Uterus (tissue), 4 donors: ENCODE measurements around the gene RPS28. TPM values are rescaled to one million over a fixed set of nuclear protein-coding genes. Genes with fewer than 3 reads are reported as not detected.

Experiments used
- DNase-seq, 2 donors: peaks; one replicate each; pipeline ENCODE4 v3.0.0-alpha.2; 2019 to 2020
- H3K27ac ChIP-seq, 2 donors: fragments of 200-600 bp; sonication (generic); 1 replicate in 1 of 2; 2 replicates in 1 of 2; pipeline ENCODE4 v1.5.1; 2016 to 2018
- H3K27me3 ChIP-seq, 2 donors: fragments of 200-600 bp; sonication (generic); one replicate each; pipeline ENCODE4 v1.5.1; 2018 to 2019; ENCODE audit warnings: control low read depth in 1 of 2
- H3K36me3 ChIP-seq, 2 donors: fragments of 200-600 bp; sonication (generic); one replicate each; pipeline ENCODE4 v1.5.1; 2019; ENCODE audit warnings: control low read depth in 1 of 2
- H3K4me1 ChIP-seq, 2 donors: fragments of 200-600 bp; sonication (generic); one replicate each; pipeline ENCODE4 v1.5.1; 2018 to 2019; ENCODE audit warnings: control low read depth in 1 of 2
- H3K4me3 ChIP-seq, 2 donors: fragments of 200-600 bp; sonication (generic); 1 replicate in 1 of 2; 2 replicates in 1 of 2; pipeline ENCODE4 v1.5.1; 2018 to 2019; ENCODE audit warnings: mild to moderate bottlenecking in 1 of 2
- H3K9me3 ChIP-seq, 2 donors: fragments of 200-600 bp; sonication (generic); one replicate each; pipeline ENCODE4 v1.5.1; 2019; ENCODE audit warnings: control low read depth in 1 of 2
- POLR2A ChIP-seq, 2 donors: fragments of 450-650 bp; IDR thresholded peaks; one replicate each; pipeline ENCODE4 v1.6.1; 2016; ENCODE audit warnings: antibody characterized with exemption in 2 of 2, mild to moderate bottlenecking in 1 of 2, moderate library complexity in 1 of 2
- intact Hi-C: fragments of 100-400 bp; cut with DNase I; formaldehyde crosslinking; loops from one replicate; pipeline ENCODE4 v1.15.1; 2023; ENCODE audit warnings: low total_unique reads
- total RNA-seq, 4 donors: library from RNA; depleted of rRNA in 3 of 4; stranded (reverse); fragments of >200 nt in 3 of 4; gene quantifications; one replicate each; pipeline versions ENCODE4 v1.1.0 to v1.2.4, GENCODE V29; 2014 to 2023
- TF ChIP-seq, protein P1 (sequence below), 4 experiments: fragments of 200-600 bp in 2 of 4; fragments of 450-650 bp in 2 of 4; sonication (generic) in 2 of 4; IDR thresholded peaks; one replicate each; pipeline ENCODE4 v1.5.1; 2016 to 2019; ENCODE audit warnings: antibody characterized with exemption in 4 of 4, mild to moderate bottlenecking in 2 of 4, moderate library complexity in 1 of 4
- donor health status: DM: yes; HTN: yes; CAD: no.

Gene RPS28
- total RNA-seq, 4 donors from 2014 or later, result 44.1 to 1,410 (median 360) TPM

DNA sequence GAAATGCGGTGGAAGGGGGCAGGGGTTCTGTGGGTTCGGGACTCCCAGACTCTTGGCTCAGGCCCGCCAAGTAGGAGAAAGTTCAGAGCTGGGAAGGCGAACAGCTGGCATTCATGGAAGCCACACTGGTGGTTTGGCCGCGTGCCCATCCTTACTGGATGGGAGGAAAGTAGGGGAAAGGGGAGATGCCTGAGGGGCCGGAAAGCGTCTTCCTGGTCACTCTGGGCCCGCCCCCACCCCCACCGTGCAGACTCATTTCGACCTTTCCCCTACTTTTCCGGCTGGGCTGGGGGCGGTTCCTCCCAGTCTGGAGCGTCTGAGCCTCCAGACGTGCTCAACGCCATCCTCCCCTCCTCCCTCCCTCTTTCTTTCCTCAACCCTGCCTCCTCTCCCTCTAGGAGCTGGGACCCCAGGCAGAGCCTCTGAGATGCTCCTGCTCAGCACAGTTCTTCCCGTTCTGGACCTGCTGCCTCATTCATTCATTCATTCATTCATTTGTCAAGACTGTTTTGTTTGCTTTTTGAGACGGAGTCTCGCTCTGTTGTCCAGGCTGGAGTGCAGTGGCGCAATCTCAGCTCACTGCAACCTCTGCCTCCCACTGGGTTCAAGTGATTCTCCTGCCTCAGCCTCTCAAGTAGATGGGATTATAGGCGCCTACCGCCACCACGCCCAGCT lies 46.2 kb downstream of the RPS28 start:
- H3K36me3 ChIP-seq, result no peaks in the 10 kb centered on the region
- H3K27ac ChIP-seq, result peak overlapping the region; percentile 10 to 72
- TF ChIP-seq, protein P1, sequence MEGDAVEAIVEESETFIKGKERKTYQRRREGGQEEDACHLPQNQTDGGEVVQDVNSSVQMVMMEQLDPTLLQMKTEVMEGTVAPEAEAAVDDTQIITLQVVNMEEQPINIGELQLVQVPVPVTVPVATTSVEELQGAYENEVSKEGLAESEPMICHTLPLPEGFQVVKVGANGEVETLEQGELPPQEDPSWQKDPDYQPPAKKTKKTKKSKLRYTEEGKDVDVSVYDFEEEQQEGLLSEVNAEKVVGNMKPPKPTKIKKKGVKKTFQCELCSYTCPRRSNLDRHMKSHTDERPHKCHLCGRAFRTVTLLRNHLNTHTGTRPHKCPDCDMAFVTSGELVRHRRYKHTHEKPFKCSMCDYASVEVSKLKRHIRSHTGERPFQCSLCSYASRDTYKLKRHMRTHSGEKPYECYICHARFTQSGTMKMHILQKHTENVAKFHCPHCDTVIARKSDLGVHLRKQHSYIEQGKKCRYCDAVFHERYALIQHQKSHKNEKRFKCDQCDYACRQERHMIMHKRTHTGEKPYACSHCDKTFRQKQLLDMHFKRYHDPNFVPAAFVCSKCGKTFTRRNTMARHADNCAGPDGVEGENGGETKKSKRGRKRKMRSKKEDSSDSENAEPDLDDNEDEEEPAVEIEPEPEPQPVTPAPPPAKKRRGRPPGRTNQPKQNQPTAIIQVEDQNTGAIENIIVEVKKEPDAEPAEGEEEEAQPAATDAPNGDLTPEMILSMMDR (IDR thresholded peaks at IDR 0.05), result no peak
- TF ChIP-seq POLR2A (IDR thresholded peaks at IDR 0.05), result peak in 1 of 2 donors; percentile 23
- peaks cover 0 to 6% of the 10 kb centered on the region in 2 donors for H3K4me1 ChIP-seq
- no peaks in the 10 kb centered on the region for H3K9me3 ChIP-seq
- peak overlapping the region; percentile 0 to 8 for H3K4me3 ChIP-seq
- DNase-seq, result peak; percentile 85 to 91
- intact Hi-C loops, result no loop called here
- no peaks in the 10 kb centered on the region for H3K27me3 ChIP-seq

DNA sequence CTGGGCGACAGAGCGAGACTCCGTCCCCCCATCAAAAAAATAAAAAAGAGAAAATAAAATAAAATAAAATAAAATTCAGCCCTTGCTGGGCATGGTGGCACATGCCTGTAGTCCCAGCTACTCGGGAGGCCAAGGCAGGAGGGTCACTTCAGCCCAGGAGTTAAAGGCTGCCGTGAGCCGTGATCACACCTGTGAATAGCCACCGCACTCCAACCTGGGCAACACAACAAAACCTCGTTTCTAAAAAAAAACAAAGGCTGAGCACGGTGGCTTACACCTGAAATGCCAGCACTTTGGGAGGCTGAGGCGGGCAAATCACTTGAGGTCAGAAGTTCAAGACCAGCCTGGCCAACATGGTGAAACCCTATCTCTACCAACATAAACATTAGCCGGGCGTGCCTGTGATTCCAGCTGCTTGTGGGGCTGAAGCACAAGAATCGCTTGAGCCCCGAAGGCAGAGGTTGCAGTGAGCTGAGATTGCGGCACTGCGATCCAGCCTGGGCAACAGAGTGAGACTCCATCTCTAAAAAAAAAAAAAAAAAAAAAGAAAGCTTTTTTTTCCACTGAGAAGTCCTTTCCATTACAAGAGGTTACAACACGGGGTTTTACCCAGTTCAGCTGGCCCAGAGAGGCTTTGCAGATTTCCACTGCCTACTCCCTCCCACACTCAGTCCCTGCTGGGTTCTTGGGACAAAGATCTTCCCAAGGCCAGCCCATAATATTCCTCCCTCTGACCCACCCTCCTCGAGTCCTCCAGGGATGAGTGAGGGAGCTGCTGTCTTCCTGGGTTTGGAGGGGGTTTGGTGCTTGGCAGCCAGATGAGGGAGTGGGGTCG lies 49.1 kb downstream of the RPS28 start:
- Histone ChIP-seq H3K27me3 (no peaks in the 10 kb centered on the region), H3K4me3 (no peak overlapping the region), H3K4me1 (no peaks in the 10 kb centered on the region), H3K9me3 (no peaks in the 10 kb centered on the region), H3K27ac (no peak overlapping the region), H3K36me3 (no peaks in the 10 kb centered on the region)
- no peak for DNase-seq
- TF ChIP-seq, protein P1 (IDR thresholded peaks at IDR 0.05), result no peak
- TF ChIP-seq POLR2A (IDR thresholded peaks at IDR 0.05), result no peak
- intact Hi-C loops, result no loop called here

DNA sequence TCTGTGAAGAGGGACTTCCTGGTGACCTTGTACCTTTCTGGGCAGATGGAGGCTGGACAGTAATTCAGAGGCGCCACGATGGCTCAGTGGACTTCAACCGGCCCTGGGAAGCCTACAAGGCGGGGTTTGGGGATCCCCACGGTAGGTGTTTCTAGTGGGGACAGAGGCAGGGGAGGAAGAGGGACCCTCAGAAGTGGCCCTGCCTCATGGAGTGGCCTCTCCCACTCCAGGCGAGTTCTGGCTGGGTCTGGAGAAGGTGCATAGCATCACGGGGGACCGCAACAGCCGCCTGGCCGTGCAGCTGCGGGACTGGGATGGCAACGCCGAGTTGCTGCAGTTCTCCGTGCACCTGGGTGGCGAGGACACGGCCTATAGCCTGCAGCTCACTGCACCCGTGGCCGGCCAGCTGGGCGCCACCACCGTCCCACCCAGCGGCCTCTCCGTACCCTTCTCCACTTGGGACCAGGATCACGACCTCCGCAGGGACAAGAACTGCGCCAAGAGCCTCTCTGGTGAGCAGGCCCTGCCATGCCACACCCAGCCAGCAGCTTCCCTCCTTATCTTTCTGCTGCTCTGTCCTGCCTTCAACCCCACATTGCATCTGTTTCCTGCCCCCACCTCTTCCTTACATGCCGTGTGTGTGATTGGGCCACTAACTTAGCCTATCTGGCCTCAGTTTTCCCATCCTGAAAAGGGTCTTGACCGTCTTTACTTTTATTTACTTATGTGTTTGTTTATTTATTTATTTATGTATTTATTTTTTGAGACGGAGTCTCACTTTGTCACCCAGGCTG lies 49.9 kb downstream of the RPS28 start:
- Histone ChIP-seq H3K27me3 (no peaks in the 10 kb centered on the region), H3K9me3 (no peaks in the 10 kb centered on the region), H3K4me3 (no peak overlapping the region), H3K4me1 (no peaks in the 10 kb centered on the region), H3K36me3 (no peaks in the 10 kb centered on the region), H3K27ac (no peak overlapping the region)
- no peak for DNase-seq
- intact Hi-C loops, result no loop called here
- TF ChIP-seq, protein P1 (IDR thresholded peaks at IDR 0.05), result no peak
- no peak for TF ChIP-seq POLR2A (IDR thresholded peaks at IDR 0.05)

Other genes starting within 250 kb of the RPS28 start
- 10 to 100 TPM in 1 of 4 donors, under 1 TPM in 1, not detected in 2; 0.06 to 32.8 TPM for gene FBN3, start 171.9 kb upstream of the RPS28 start, total RNA-seq
- 10 to 100 TPM; 37.1 to 60.8 (median 38.7) TPM for gene CERS4, start 112.1 kb upstream of the RPS28 start, total RNA-seq
- gene CD320, start 13.1 kb upstream of the RPS28 start, total RNA-seq, result 10 to 100 TPM; 15.0 to 72.0 (median 26.2) TPM
- gene NDUFA7, start 121 bp upstream of the RPS28 start, total RNA-seq, result 10 to 100 TPM in 1 of 4 donors, 1 to 10 TPM in 2, not detected in 1; 6.9 to 25.9 (median 8.8) TPM
- 10 to 100 TPM in 3 of 4 donors, 1 to 10 TPM in 1; 4.1 to 36.6 (median 24.8) TPM for gene KANK3, start 21.8 kb downstream of the RPS28 start, total RNA-seq
- gene ANGPTL4, start 42.7 kb downstream of the RPS28 start, total RNA-seq, result 10 to 100 TPM in 3 of 4 donors, under 1 TPM in 1; 0.76 to 21.2 (median 13.5) TPM
- 10 to 100 TPM; 17.4 to 95.8 (median 60.1) TPM for gene RAB11B, start 68.9 kb downstream of the RPS28 start, total RNA-seq
- 100 to 1,000 TPM in 1 of 4 donors, 10 to 100 TPM in 3; 44.1 to 161 (median 62.8) TPM for gene MARCHF2, start 91.8 kb downstream of the RPS28 start, total RNA-seq
- gene HNRNPM, start 123.5 kb downstream of the RPS28 start, total RNA-seq, result 100 to 1,000 TPM in 2 of 4 donors, 10 to 100 TPM in 2; 50.3 to 186 (median 98.5) TPM
- 1 to 10 TPM in 1 of 4 donors, under 1 TPM in 1, not detected in 2; 0.97 to 3.0 TPM for gene PRAM1, start 181.1 kb downstream of the RPS28 start, total RNA-seq
- gene ZNF414, start 192.7 kb downstream of the RPS28 start, total RNA-seq, result 100 to 1,000 TPM in 1 of 4 donors, 10 to 100 TPM in 3; 11.6 to 275 (median 24.4) TPM